ENCODE data around the gene NTF3.

NTF3 gene

GRCh38 chr12:5416571-5416970 is 15.3 kb upstream of the NTF3 start:
- DNase-seq (ENCODE audit: low spot score in 2 of 2) (no peak), ATAC-seq (ENCODE audit: low read depth) (no peak)
- peaks cover 10% of the 10 kb centered on the region for H3K9me3 Mint-ChIP-seq
- H3K27ac Mint-ChIP-seq, result no peak overlapping the region
- peaks cover 9% of the 10 kb centered on the region for H3K27me3 Mint-ChIP-seq
- H3K36me3 Mint-ChIP-seq, result no peaks in the 10 kb centered on the region
- H3K4me1 Mint-ChIP-seq, result no peaks in the 10 kb centered on the region
- H3K4me3 Mint-ChIP-seq, result no peak overlapping the region

- ATAC-seq (ENCODE audit: low read depth), result no peak
- no peaks in the 10 kb centered on the region for H3K4me1 Mint-ChIP-seq
- H3K27me3 Mint-ChIP-seq, result peaks cover 9% of the 10 kb centered on the region
- H3K36me3 Mint-ChIP-seq, result no peaks in the 10 kb centered on the region
- no peak for DNase-seq (ENCODE audit: low spot score in 2 of 2)
- H3K9me3 Mint-ChIP-seq, result peaks cover 6% of the 10 kb centered on the region
- H3K27ac Mint-ChIP-seq, result no peak overlapping the region
- H3K4me3 Mint-ChIP-seq, result no peak overlapping the region
These were observed 14.4 kb upstream of the NTF3 start for GRCh38 chr12:5417500-5417899.

- peaks cover 19% of the 10 kb centered on the region for H3K4me1 Mint-ChIP-seq
- DNase-seq (ENCODE audit: low spot score in 2 of 2) (no peak), ATAC-seq (ENCODE audit: low read depth) (no peak)
- no peaks in the 10 kb centered on the region for H3K36me3 Mint-ChIP-seq
- H3K9me3 Mint-ChIP-seq, result no peaks in the 10 kb centered on the region
- H3K27ac Mint-ChIP-seq, result no peak overlapping the region
- H3K27me3 Mint-ChIP-seq, result peaks cover 33% of the 10 kb centered on the region
- no peak overlapping the region for H3K4me3 Mint-ChIP-seq
These were observed 3.3 kb upstream of the NTF3 start for GRCh38 chr12:5428332-5429221.

- no peaks in the 10 kb centered on the region for H3K36me3 Mint-ChIP-seq
- no peaks in the 10 kb centered on the region for H3K9me3 Mint-ChIP-seq
- no peak overlapping the region for H3K4me3 Mint-ChIP-seq
- H3K27ac Mint-ChIP-seq, result no peak overlapping the region
- H3K4me1 Mint-ChIP-seq, result peaks cover 19% of the 10 kb centered on the region
- DNase-seq (ENCODE audit: low spot score in 2 of 2) (no peak), ATAC-seq (ENCODE audit: low read depth) (no peak)
- H3K27me3 Mint-ChIP-seq, result peaks cover 32% of the 10 kb centered on the region
These were observed 2.0 kb upstream of the NTF3 start for GRCh38 chr12:5429741-5430557.

- H3K4me1 Mint-ChIP-seq, result peaks cover 19% of the 10 kb centered on the region
- peak overlapping the region; percentile 69 for H3K4me3 Mint-ChIP-seq
- ATAC-seq (ENCODE audit: low read depth), result no peak
These were observed 986 bp upstream of the NTF3 start for GRCh38 chr12:5430641-5431603.

GRCh38 chr12:5433081-5433844 is 1.4 kb downstream of the NTF3 start:
- Mint-ChIP-seq H3K4me3 (no peak overlapping the region), H3K4me1 (peaks cover 19% of the 10 kb centered on the region)
- ATAC-seq (ENCODE audit: low read depth), result no peak

More at GRCh38 chr12:5430641-5431603, 986 bp upstream of the NTF3 start:
- DNase-seq (ENCODE audit: low spot score in 2 of 2), result no peak
- Mint-ChIP-seq H3K27ac (no peak overlapping the region), H3K36me3 (no peaks in the 10 kb centered on the region), H3K27me3 (peaks cover 32% of the 10 kb centered on the region), H3K9me3 (no peaks in the 10 kb centered on the region)

GRCh38 chr12:5433845-5434646 is 2.1 kb downstream of the NTF3 start:
- Mint-ChIP-seq H3K4me3 (no peak overlapping the region), H3K27ac (no peak overlapping the region), H3K9me3 (no peaks in the 10 kb centered on the region), H3K27me3 (peaks cover 22% of the 10 kb centered on the region), H3K4me1 (peaks cover 13% of the 10 kb centered on the region), H3K36me3 (no peaks in the 10 kb centered on the region)
- ATAC-seq (ENCODE audit: low read depth) (no peak), DNase-seq (ENCODE audit: low spot score in 2 of 2) (no peak)

More at GRCh38 chr12:5433081-5433844, 1.4 kb downstream of the NTF3 start:
- H3K27me3 Mint-ChIP-seq, result peaks cover 28% of the 10 kb centered on the region
- no peaks in the 10 kb centered on the region for H3K9me3 Mint-ChIP-seq
- no peaks in the 10 kb centered on the region for H3K36me3 Mint-ChIP-seq
- DNase-seq (ENCODE audit: low spot score in 2 of 2), result no peak
- H3K27ac Mint-ChIP-seq, result no peak overlapping the region

- Mint-ChIP-seq H3K4me3 (no peak overlapping the region), H3K27ac (no peak overlapping the region), H3K27me3 (peaks cover 15% of the 10 kb centered on the region), H3K4me1 (peaks cover 13% of the 10 kb centered on the region), H3K36me3 (no peaks in the 10 kb centered on the region), H3K9me3 (no peaks in the 10 kb centered on the region)
- no peak for DNase-seq (ENCODE audit: low spot score in 2 of 2)
- no peak for ATAC-seq (ENCODE audit: low read depth)
These were observed 3.0 kb downstream of the NTF3 start for GRCh38 chr12:5434647-5435560.

- Mint-ChIP-seq H3K4me1 (peaks cover 14% of the 10 kb centered on the region), H3K27me3 (peaks cover 8% of the 10 kb centered on the region), H3K4me3 (no peak overlapping the region), H3K36me3 (no peaks in the 10 kb centered on the region), H3K27ac (no peak overlapping the region), H3K9me3 (no peaks in the 10 kb centered on the region)
- no peak for ATAC-seq (ENCODE audit: low read depth)
- DNase-seq (ENCODE audit: low spot score in 2 of 2), result no peak
These were observed 5.3 kb downstream of the NTF3 start for GRCh38 chr12:5437182-5437583.

- H3K36me3 Mint-ChIP-seq, result no peaks in the 10 kb centered on the region
- no peak overlapping the region for H3K27ac Mint-ChIP-seq
- ATAC-seq (ENCODE audit: low read depth) (no peak), DNase-seq (ENCODE audit: low spot score in 2 of 2) (no peak)
- H3K4me1 Mint-ChIP-seq, result peaks cover 12% of the 10 kb centered on the region
- peaks cover 5% of the 10 kb centered on the region for H3K27me3 Mint-ChIP-seq
- no peaks in the 10 kb centered on the region for H3K9me3 Mint-ChIP-seq
- no peak overlapping the region for H3K4me3 Mint-ChIP-seq
These were observed 5.7 kb downstream of the NTF3 start for GRCh38 chr12:5437589-5437988.

GRCh38 chr12:5438671-5439200 is 6.8 kb downstream of the NTF3 start:
- peaks cover 2% of the 10 kb centered on the region for H3K27me3 Mint-ChIP-seq
- ATAC-seq (ENCODE audit: low read depth), result no peak

More at GRCh38 chr12:5438671-5439200, 6.8 kb downstream of the NTF3 start:
- Mint-ChIP-seq H3K4me1 (peaks cover 12% of the 10 kb centered on the region), H3K4me3 (no peak overlapping the region), H3K36me3 (no peaks in the 10 kb centered on the region), H3K9me3 (no peaks in the 10 kb centered on the region), H3K27ac (no peak overlapping the region)
- no peak for DNase-seq (ENCODE audit: low spot score in 2 of 2)

All from memory B cell (primary cell).